Lower leg skin (tissue), 4 donors: Measurements from ENCODE around the gene ABTB2. TPM values are rescaled to one million over a fixed set of nuclear protein-coding genes. Genes with fewer than 3 reads are reported as not detected.

Source experiments
- DNase-seq, 2 donors: peaks; one replicate each; pipeline ENCODE4 v3.0.0-alpha.2; 2019; ENCODE audit warnings: low spot score in 2 of 2
- H3K4me3 ChIP-seq: fragments of 200-600 bp; sonication (generic); 2 replicates; pipeline ENCODE4 v1.5.1; 2017; ENCODE audit warnings: mild to moderate bottlenecking, low read depth; ENCODE audit not compliant: poor library complexity, severe bottlenecking
- POLR2A ChIP-seq, 2 donors: fragments of 450-650 bp; IDR thresholded peaks; one replicate each; pipeline ENCODE4 v1.6.1; 2016 to 2017; ENCODE audit warnings: antibody characterized with exemption in 2 of 2, mild to moderate bottlenecking in 1 of 2, moderate library complexity in 1 of 2
- WGBS, 2 donors: methylation state at CpG; one replicate each; pipeline ENCODE4 v1.1.5; 2018; 5-methylcytosine and 5-hydroxymethylcytosine counted together
- intact Hi-C: fragments of 100-400 bp; cut with DNase I; formaldehyde crosslinking; loops from one replicate; pipeline ENCODE4 v1.15.0; 2023; ENCODE audit warnings: low total_unique reads
- total RNA-seq, 4 donors: library from RNA; depleted of rRNA; stranded (reverse); fragments of >200 nt; gene quantifications; one replicate each; pipeline ENCODE4 v1.1.0, GENCODE V29; 2016
- TF ChIP-seq, protein P1 (sequence below), 3 donors: fragments of 450-650 bp; IDR thresholded peaks; one replicate each; pipeline ENCODE4 v1.5.1; 2016; ENCODE audit warnings: antibody characterized with exemption in 3 of 3, mild to moderate bottlenecking in 3 of 3, moderate library complexity in 2 of 3

Gene ABTB2
- total RNA-seq, 4 donors from 2014 or later: 6.1 to 24.2 (median 11.1) TPM

DNA sequence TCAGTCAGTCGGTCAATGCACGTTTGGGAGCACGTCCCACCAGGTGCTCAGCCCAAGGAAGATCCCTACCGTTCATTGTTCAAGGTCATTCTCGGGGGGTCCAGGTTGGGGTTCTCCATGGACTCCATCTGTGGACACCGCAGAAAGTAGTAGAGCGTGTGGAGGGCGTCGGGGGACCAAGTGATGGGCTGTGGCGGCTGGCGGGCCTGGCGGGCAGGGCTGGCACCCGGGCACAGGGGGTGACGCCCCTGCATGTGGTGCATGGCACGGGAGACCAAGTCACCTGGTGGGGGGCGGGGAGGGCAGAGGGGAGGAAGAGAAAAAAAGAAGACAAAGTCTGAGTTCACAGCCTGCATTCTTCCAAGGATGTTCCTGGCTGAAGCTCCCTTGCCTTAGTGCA is 160.6 kb downstream of the ABTB2 start:
- 79 to 80% methylated on average over 16 of the region's 16 CpGs for WGBS, 2 donors
- TF ChIP-seq POLR2A (IDR thresholded peaks at IDR 0.05): no peak
- TF ChIP-seq, protein P1, sequence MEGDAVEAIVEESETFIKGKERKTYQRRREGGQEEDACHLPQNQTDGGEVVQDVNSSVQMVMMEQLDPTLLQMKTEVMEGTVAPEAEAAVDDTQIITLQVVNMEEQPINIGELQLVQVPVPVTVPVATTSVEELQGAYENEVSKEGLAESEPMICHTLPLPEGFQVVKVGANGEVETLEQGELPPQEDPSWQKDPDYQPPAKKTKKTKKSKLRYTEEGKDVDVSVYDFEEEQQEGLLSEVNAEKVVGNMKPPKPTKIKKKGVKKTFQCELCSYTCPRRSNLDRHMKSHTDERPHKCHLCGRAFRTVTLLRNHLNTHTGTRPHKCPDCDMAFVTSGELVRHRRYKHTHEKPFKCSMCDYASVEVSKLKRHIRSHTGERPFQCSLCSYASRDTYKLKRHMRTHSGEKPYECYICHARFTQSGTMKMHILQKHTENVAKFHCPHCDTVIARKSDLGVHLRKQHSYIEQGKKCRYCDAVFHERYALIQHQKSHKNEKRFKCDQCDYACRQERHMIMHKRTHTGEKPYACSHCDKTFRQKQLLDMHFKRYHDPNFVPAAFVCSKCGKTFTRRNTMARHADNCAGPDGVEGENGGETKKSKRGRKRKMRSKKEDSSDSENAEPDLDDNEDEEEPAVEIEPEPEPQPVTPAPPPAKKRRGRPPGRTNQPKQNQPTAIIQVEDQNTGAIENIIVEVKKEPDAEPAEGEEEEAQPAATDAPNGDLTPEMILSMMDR (IDR thresholded peaks at IDR 0.05): no peak
- intact Hi-C loops: no loop called here
- DNase-seq: no peak
- no peak overlapping the region for H3K4me3 ChIP-seq

DNA sequence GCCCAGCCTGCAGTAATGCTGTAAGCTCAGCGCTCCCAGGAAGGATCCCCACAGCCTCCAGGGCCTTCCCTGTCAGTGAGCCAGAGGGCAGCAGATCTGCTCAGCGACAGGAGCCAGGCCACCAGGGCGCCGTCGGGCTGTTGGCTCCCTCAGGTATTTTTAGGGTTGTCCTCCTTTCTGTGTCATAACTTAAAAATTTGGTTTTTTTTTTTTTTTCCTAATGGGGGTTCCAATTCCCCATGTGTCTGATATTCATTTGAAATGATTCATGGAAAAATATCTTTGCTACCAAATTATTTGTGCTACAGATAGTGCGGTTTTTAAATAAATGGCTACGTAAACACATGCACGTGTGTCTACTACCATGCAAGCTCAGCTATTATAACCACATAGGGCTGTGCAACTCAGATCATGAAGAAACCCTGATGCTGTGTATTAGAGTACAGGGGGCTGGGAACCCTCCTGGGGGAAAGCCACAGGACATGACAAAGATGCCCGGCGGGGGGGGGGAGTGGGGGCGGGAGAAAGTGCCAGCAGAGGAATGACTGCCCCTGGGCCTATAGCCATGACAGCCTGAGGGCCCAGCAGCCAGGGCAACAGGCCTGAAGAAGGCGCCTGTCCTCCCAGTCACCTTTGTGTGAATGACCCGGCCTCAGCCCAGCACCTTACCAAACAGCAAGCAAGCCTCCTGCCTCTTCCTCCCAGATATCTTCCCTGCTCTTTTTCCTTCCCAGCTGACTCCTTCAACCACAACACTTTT is 163.1 kb downstream of the ABTB2 start:
- 80 to 87% methylated on average over 12 to 13 of the region's 13 CpGs for WGBS, 2 donors
- intact Hi-C loops: no loop called here
- TF ChIP-seq POLR2A (IDR thresholded peaks at IDR 0.05): no peak
- TF ChIP-seq, protein P1 (IDR thresholded peaks at IDR 0.05): no peak
- no peak for DNase-seq
- no peak overlapping the region for H3K4me3 ChIP-seq

DNA sequence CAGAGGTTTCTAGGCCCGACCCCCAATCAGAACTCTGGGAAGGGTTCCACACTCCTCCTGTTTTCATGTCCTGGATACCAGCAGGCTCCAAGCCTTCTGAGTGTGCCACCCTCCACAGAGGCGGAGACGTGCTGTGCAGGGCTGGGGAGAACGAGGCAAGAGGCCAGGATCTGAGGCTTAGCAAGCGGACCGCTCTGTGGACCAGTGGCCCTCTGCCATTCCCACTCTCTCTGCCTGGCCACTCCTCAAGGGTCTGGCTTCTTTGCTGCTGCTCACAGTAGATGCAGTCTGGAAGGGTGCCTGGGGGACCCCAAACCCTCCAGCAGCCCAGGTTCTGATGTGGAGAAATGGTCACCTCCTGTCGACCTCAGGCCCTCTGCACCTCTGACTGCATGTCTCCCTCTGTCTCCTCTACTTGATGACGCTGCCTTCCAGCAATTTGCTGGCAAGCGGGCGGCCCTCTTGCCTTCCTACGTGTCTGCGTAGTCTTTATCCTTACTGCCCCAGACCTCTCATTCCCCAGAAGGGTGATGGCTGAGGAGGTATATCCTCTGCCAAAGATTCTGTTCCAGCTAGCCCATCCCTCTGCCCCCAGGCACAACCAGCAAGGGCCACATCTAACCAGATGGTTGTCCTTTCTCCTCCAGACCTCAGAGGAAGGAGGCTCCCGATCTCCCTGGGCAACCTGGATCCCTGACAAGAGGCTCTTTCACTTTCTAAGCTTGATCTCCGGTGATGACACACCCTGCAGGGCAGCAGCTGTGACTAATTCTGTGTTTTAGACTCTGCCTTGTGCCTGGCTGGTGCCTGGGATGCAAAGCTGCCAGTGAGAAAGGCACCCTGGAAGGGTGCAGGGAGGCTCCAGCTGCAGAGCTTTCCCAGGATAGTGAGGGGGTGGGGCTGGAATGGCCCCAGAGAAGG is 165.1 kb downstream of the ABTB2 start:
- TF ChIP-seq POLR2A (IDR thresholded peaks at IDR 0.05): no peak
- TF ChIP-seq, protein P1 (IDR thresholded peaks at IDR 0.05): no peak
- no peak overlapping the region for H3K4me3 ChIP-seq
- peak; percentile 79 to 94 for DNase-seq
- WGBS, 2 donors: 29 to 39% methylated on average over 12 to 13 of the region's 14 CpGs
- intact Hi-C loops: no loop called here

DNA sequence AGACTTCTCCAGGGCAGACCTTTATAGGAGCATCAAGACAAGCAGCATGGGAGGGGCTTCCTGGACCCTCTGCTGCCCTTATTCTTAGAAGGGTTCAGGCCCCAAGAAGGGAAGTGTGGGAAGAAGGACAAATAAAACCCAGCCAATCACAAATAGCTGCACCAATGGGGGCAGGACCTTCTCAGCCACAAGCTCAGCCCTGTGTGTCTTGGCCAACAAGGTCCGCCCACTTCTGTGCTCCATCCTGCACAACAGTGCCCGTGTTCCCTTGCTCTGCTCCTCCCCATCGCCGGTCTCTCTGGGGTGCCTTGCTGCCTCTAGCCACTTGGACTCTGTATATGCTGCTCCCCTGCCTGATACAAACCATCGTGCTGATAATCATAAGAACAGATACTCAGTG is 166.2 kb downstream of the ABTB2 start:
- intact Hi-C loops: no loop called here
- no peak overlapping the region for H3K4me3 ChIP-seq
- TF ChIP-seq, protein P1 (IDR thresholded peaks at IDR 0.05): no peak
- no peak for TF ChIP-seq POLR2A (IDR thresholded peaks at IDR 0.05)
- 73 to 79% methylated on average over 5 of the region's 5 CpGs for WGBS, 2 donors
- no peak for DNase-seq

DNA sequence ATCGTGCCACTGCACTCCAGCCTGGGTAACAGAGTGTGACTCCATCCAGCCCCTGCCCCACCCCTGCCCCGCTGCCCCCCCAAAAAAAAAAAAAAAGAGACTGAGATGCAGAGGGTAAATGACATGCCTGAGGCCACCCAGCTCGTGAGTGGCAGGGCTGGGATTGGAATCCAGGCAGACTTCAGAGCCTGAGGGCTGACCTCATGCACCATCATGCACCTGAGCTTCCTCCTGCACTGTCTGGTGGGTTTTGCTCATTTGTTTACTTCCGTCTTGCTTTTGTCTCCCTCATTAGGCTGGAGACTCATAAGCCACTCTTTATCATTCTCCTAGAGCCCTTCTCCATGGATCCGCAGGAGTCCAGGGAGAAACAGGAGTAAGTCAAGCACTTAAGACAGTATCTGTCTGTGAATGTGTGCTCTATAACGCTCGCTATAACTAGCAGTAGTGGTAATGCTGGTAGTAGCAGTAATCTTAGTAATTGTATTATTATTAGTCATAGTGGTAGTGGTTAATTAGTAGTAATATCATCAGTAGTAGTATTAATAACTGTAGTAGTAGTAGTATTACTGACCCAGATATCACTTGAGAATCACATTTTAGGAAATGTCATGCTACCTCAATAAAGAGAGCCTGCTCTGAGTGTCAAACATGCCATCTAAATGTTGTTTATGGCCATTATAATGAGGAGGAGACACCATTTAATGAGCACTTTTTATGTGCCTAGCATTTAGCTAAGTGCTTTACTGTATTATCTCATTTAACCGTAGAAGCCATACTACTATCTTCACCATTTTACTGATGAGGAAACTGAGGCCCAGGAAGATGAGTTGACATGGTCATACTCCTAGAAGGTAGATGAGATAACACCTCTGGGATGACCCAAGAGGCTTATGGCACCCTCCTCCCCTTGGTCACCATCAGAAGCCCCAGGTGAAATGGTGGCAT is 167.3 kb downstream of the ABTB2 start:
- no peak for TF ChIP-seq POLR2A (IDR thresholded peaks at IDR 0.05)
- DNase-seq: no peak
- H3K4me3 ChIP-seq: no peak overlapping the region
- intact Hi-C loops: no loop called here
- 87 to 91% methylated on average over 8 of the region's 8 CpGs for WGBS, 2 donors
